Chondrocyte (in vitro differentiated cells): Measurements from ENCODE around the gene ARHGAP42. TPM values are rescaled to one million over a fixed set of nuclear protein-coding genes. Genes with fewer than 3 reads are reported as not detected.

Source experiments
- DNase-seq: peaks from one replicate; pipeline ENCODE4 v3.0.0; 2021; ENCODE audit warnings: mixed read lengths, low spot score
- H3K27ac Mint-ChIP-seq: one replicate; pipeline ENCODE4 v1.8.0; 2021; ENCODE audit warnings: mild to moderate bottlenecking, moderate library complexity, mixed read lengths; ENCODE audit not compliant: unreplicated experiment
- H3K27me3 Mint-ChIP-seq: 2 replicates; pipeline ENCODE4 v1.8.0; 2021; ENCODE audit warnings: low read depth, mixed read lengths
- H3K36me3 Mint-ChIP-seq: 2 replicates; pipeline ENCODE4 v1.8.0; 2021; ENCODE audit warnings: low read depth, mixed read lengths
- H3K4me1 Mint-ChIP-seq: 2 replicates; pipeline ENCODE4 v1.8.0; 2021; ENCODE audit warnings: low read depth, mild to moderate bottlenecking, mixed read lengths
- H3K4me3 Mint-ChIP-seq: one replicate; pipeline ENCODE4 v1.8.0; 2021; ENCODE audit warnings: mild to moderate bottlenecking, moderate library complexity, mixed read lengths; ENCODE audit not compliant: unreplicated experiment
- H3K9me3 Mint-ChIP-seq: 2 replicates; pipeline ENCODE4 v1.8.0; 2021; ENCODE audit warnings: low read depth, mixed read lengths
- CTCF ChIP-seq: fragments of 200-600 bp; sonication (generic); IDR thresholded peaks from 2 replicates; pipeline ENCODE4 v1.5.0; 2021; ENCODE audit warnings: antibody characterized with exemption, mild to moderate bottlenecking, moderate library complexity
- total RNA-seq: library from RNA; stranded (reverse); gene quantifications from 3 replicates; pipeline ENCODE4 v1.2.1, GENCODE V29; 2021

ARHGAP42 gene
- total RNA-seq, 1 donor from 2014 or later = 16.1 TPM

- no peak for TF ChIP-seq CTCF
- H3K4me3 Mint-ChIP-seq = no peak overlapping the region
- DNase-seq = no peak
- no peak overlapping the region for H3K27ac Mint-ChIP-seq
- no peaks in the 10 kb centered on the region for H3K27me3 Mint-ChIP-seq
- no peaks in the 10 kb centered on the region for H3K36me3 Mint-ChIP-seq
- H3K4me1 Mint-ChIP-seq = peaks cover 26% of the 10 kb centered on the region
- no peaks in the 10 kb centered on the region for H3K9me3 Mint-ChIP-seq
Measured at GRCh38 chr11:100759106-100759505, 72.0 kb downstream of the ARHGAP42 start.

- no peaks in the 10 kb centered on the region for H3K9me3 Mint-ChIP-seq
- H3K36me3 Mint-ChIP-seq = no peaks in the 10 kb centered on the region
- no peak for DNase-seq
- TF ChIP-seq CTCF = no peak
- H3K27ac Mint-ChIP-seq = no peak overlapping the region
- H3K4me1 Mint-ChIP-seq = peaks cover 24% of the 10 kb centered on the region
- no peaks in the 10 kb centered on the region for H3K27me3 Mint-ChIP-seq
- no peak overlapping the region for H3K4me3 Mint-ChIP-seq
Measured at GRCh38 chr11:100759856-100760255, 72.8 kb downstream of the ARHGAP42 start.

GRCh38 chr11:100760744-100761143 lies 73.7 kb downstream of the ARHGAP42 start:
- Mint-ChIP-seq H3K36me3 (no peaks in the 10 kb centered on the region), H3K27me3 (no peaks in the 10 kb centered on the region), H3K9me3 (no peaks in the 10 kb centered on the region), H3K4me1 (peaks cover 24% of the 10 kb centered on the region), H3K27ac (peak overlapping the region; percentile 34), H3K4me3 (no peak overlapping the region)
- no peak for TF ChIP-seq CTCF
- no peak for DNase-seq

GRCh38 chr11:100761841-100762240 lies 74.8 kb downstream of the ARHGAP42 start:
- Mint-ChIP-seq H3K9me3 (no peaks in the 10 kb centered on the region), H3K4me1 (peaks cover 24% of the 10 kb centered on the region), H3K36me3 (no peaks in the 10 kb centered on the region), H3K27ac (no peak overlapping the region), H3K27me3 (no peaks in the 10 kb centered on the region), H3K4me3 (no peak overlapping the region)
- DNase-seq = no peak
- TF ChIP-seq CTCF = no peak

- Mint-ChIP-seq H3K4me3 (no peak overlapping the region), H3K4me1 (peaks cover 10% of the 10 kb centered on the region), H3K36me3 (peaks cover under 1% of the 10 kb centered on the region), H3K9me3 (no peaks in the 10 kb centered on the region), H3K27me3 (no peaks in the 10 kb centered on the region), H3K27ac (no peak overlapping the region)
- no peak for DNase-seq
- no peak for TF ChIP-seq CTCF
Measured at GRCh38 chr11:100766764-100767163, 79.7 kb downstream of the ARHGAP42 start.
